Ascending aorta (tissue), 2 donors: ENCODE results near the gene MTMR12. TPM values are rescaled to one million over a fixed set of nuclear protein-coding genes. Genes with fewer than 3 reads are reported as not detected.

Experiments
- DNase-seq, 2 donors: peaks; one replicate each; pipeline ENCODE4 v3.0.0-alpha.2; 2019; ENCODE audit warnings: low spot score in 2 of 2
- H3K27ac ChIP-seq, 2 donors: fragments of 200-600 bp; sonication (generic); one replicate each; pipeline ENCODE4 v1.5.1; 2016 to 2017; ENCODE audit warnings: mild to moderate bottlenecking in 1 of 2
- H3K27me3 ChIP-seq: fragments of 200-600 bp; sonication (generic); one replicate; pipeline ENCODE4 v1.5.1; 2017
- H3K36me3 ChIP-seq, 2 donors: fragments of 200-600 bp; sonication (generic); one replicate each; pipeline ENCODE4 v1.5.1; 2016
- H3K4me1 ChIP-seq, 2 donors: fragments of 200-600 bp; sonication (generic); one replicate each; pipeline ENCODE4 v1.5.1; 2016 to 2017; ENCODE audit warnings: mild to moderate bottlenecking in 1 of 2
- H3K4me3 ChIP-seq, 2 donors: fragments of 200-600 bp; sonication (generic); one replicate each; pipeline ENCODE4 v1.5.1; 2016 to 2017; ENCODE audit warnings: mild to moderate bottlenecking in 1 of 2
- H3K9me3 ChIP-seq, 2 donors: fragments of 200-600 bp; sonication (generic); one replicate each; pipeline ENCODE4 v1.5.1; 2016
- CTCF ChIP-seq, 3 experiments: fragments of 200-600 bp in 2 of 3; fragments of 450-650 bp in 1 of 3; sonication (generic) in 2 of 3; IDR thresholded peaks; one replicate each; pipeline ENCODE4 v1.5.1; 2016 to 2019; ENCODE audit warnings: antibody characterized with exemption in 3 of 3, mild to moderate bottlenecking in 1 of 3, moderate library complexity in 1 of 3
- intact Hi-C: fragments of 100-400 bp; cut with DNase I; formaldehyde crosslinking; loops from one replicate; pipeline ENCODE4 v1.15.1; 2023
- total RNA-seq: library from RNA; depleted of rRNA; stranded (reverse); fragments of >200 nt; gene quantifications from one replicate; pipeline ENCODE4 v1.1.0, GENCODE V29; 2016

MTMR12 gene
- total RNA-seq, 1 donor from 2014 or later: 19.5 TPM

DNA sequence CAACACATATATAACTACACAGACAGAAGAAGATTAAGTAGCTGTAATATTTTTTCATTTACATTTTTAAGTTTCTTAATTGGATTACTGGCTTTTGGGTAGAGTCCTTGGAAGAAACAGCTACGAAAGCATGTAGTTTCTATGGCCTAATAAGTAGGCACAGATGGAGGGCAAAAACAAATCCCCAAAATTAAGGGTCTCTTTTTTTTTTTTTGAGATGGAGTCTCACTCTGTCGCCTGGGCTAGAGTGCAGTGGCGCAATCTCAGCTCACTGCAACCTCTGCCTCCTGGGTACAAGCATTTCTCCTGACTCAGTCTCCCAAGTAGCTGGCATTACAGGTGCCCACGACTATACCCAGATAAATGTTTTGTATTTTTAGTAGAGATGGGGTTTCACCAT is 27.1 kb upstream of the MTMR12 start:
- intact Hi-C loops: no loop called here
- TF ChIP-seq CTCF (IDR thresholded peaks at IDR 0.05): no peak

DNA sequence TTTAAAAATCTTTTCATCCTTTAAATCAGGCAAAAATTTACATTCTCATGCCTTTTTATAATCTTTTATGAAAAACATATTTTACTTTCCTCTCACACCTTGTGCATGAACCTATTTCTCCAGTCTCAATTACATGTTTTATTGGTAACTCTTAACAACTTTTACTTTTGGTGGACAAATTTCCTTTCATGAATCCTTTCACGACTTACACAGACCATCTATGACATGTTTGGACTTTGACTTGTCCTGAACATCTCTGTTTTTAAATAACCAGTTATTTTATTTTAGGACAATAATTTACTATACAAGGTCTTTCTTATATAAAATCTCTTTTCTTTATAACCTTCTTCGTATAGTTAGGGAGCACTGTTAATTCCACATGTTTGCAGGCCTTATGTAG is 26.5 kb upstream of the MTMR12 start:
- no peak for TF ChIP-seq CTCF (IDR thresholded peaks at IDR 0.05)
- intact Hi-C loops: no loop called here

More for the DNA sequence above, 27.1 kb upstream of the MTMR12 start:
- Histone ChIP-seq H3K27ac (no peak overlapping the region), H3K4me3 (no peak overlapping the region), H3K4me1 (no peaks in the 10 kb centered on the region), H3K27me3 (no peaks in the 10 kb centered on the region), H3K9me3 (peaks cover 0 to 10% of the 10 kb centered on the region in 2 donors), H3K36me3 (no peaks in the 10 kb centered on the region)
- DNase-seq: no peak

DNA sequence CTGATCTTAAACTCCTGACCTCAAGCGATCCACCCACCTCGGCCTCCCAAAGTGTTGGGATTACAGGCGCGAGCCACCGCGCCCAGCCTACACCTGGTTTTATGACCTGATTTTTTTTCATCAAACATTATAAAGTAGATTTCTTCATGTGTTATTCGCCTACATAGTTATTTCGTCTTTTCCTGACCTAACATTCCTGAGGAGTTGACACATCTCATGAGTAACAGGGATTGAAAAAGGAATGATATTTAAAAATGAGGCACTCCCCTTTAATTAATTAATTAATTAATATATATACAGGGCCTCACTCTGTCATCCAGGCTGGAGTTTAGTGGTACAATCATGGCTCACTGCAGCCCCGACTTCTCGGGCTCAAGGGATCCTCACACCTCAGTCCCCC is 20.2 kb upstream of the MTMR12 start:
- Histone ChIP-seq H3K4me3 (no peak overlapping the region), H3K9me3 (no peaks in the 10 kb centered on the region), H3K27me3 (no peaks in the 10 kb centered on the region), H3K36me3 (no peaks in the 10 kb centered on the region), H3K4me1 (no peaks in the 10 kb centered on the region), H3K27ac (no peak overlapping the region)
- DNase-seq: no peak
- TF ChIP-seq CTCF (IDR thresholded peaks at IDR 0.05): no peak
- intact Hi-C loops: no loop called here

More for the DNA sequence above, 26.5 kb upstream of the MTMR12 start:
- Histone ChIP-seq H3K9me3 (peaks cover 0 to 10% of the 10 kb centered on the region in 2 donors), H3K4me1 (no peaks in the 10 kb centered on the region), H3K27me3 (no peaks in the 10 kb centered on the region), H3K4me3 (no peak overlapping the region), H3K36me3 (no peaks in the 10 kb centered on the region), H3K27ac (no peak overlapping the region)
- DNase-seq: no peak

- no peaks in the 10 kb centered on the region for H3K4me1 ChIP-seq
- no peaks in the 10 kb centered on the region for H3K27me3 ChIP-seq
- H3K4me3 ChIP-seq: no peak overlapping the region
- no peaks in the 10 kb centered on the region for H3K9me3 ChIP-seq
- intact Hi-C loops: no loop called here
- DNase-seq: no peak
- H3K27ac ChIP-seq: no peak overlapping the region
- H3K36me3 ChIP-seq: no peaks in the 10 kb centered on the region
- TF ChIP-seq CTCF (IDR thresholded peaks at IDR 0.05): no peak
Observed at GRCh38 chr5:32332361-32332760, 19.6 kb upstream of the MTMR12 start.

- DNase-seq: no peak
- intact Hi-C loops: no loop called here
- Histone ChIP-seq H3K4me1 (no peaks in the 10 kb centered on the region), H3K9me3 (no peaks in the 10 kb centered on the region), H3K27ac (no peak overlapping the region), H3K27me3 (no peaks in the 10 kb centered on the region), H3K36me3 (no peaks in the 10 kb centered on the region), H3K4me3 (no peak overlapping the region)
- no peak for TF ChIP-seq CTCF (IDR thresholded peaks at IDR 0.05)
Observed at GRCh38 chr5:32331935-32332274, 19.2 kb upstream of the MTMR12 start.

DNA sequence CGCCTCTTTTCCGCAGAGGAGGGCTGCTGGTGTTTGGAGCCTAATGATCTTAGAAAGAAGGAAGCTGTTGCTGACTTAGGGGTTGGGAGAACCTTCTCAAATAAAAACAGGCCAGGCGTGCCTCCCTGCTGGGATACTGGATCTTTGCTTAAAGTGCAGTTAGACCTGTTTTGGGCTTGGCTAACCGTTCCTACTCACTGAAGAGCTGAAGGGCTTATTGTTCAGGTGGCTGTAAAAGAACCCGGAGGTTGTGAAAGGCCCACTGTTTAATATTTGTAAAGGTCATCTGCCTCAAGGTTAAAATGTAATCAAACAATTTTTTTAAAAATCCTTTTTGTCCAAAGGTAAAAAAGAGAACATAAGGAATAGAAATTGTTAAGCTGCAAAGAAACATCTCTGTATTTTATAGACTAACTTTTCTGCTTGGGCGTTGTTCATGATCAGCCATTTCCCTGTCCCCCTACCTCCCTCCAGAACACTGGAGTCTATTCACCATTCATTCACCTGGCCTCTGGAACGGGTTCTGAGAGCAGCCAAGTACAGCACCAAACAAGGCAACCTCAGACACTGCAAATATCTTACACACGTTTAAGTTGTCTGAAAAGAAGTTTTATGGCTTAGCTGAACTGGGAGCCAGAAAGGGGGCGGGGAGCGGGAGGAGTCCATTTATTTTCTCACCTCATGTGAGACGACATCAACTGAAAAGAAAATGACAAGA is 18.6 kb upstream of the MTMR12 start:
- Histone ChIP-seq H3K9me3 (no peaks in the 10 kb centered on the region), H3K4me1 (no peaks in the 10 kb centered on the region), H3K4me3 (no peak overlapping the region), H3K36me3 (no peaks in the 10 kb centered on the region), H3K27ac (no peak overlapping the region), H3K27me3 (no peaks in the 10 kb centered on the region)
- no peak for DNase-seq
- TF ChIP-seq CTCF (IDR thresholded peaks at IDR 0.05): no peak
- intact Hi-C loops: no loop called here
